Transverse colon (tissue), 4 donors: ENCODE results near the gene HNRNPU. TPM values are rescaled to one million over a fixed set of nuclear protein-coding genes. Genes with fewer than 3 reads are reported as not detected.
A peak's percentile ranks its signal among the peaks of the same experiment; 100 is the strongest.

ENCODE experiments used
- DNase-seq: peaks from one replicate; pipeline ENCODE4 v3.0.0-alpha.2; 2019
- H3K27ac ChIP-seq, 4 donors: fragments of 200-600 bp; sonication (generic); 2 replicates each; pipeline ENCODE4 v1.5.1; 2016 to 2018; ENCODE audit warnings: inconsistent platforms in 4 of 4
- H3K27me3 ChIP-seq: fragments of 200-600 bp; sonication (generic); 2 replicates; pipeline ENCODE4 v1.5.1; 2017; ENCODE audit warnings: inconsistent platforms
- H3K36me3 ChIP-seq, 4 donors: fragments of 200-600 bp; sonication (generic); 2 replicates each; pipeline ENCODE4 v1.5.1; 2017 to 2019; ENCODE audit warnings: inconsistent platforms in 4 of 4
- H3K4me1 ChIP-seq, 4 donors: fragments of 200-600 bp; sonication (generic); 2 replicates each; pipeline ENCODE4 v1.5.1; 2017 to 2020; ENCODE audit warnings: inconsistent platforms in 4 of 4
- H3K4me3 ChIP-seq, 4 donors: fragments of 200-600 bp; sonication (generic); 1 replicate in 1 of 4; 2 replicates in 3 of 4; pipeline versions ENCODE4 v1.5.1 to v1.6.1; 2017 to 2019; ENCODE audit warnings: inconsistent platforms in 4 of 4
- H3K9me3 ChIP-seq, 2 donors: fragments of 200-600 bp; sonication (generic); 2 replicates each; pipeline ENCODE4 v1.5.1; 2017 to 2019; ENCODE audit warnings: inconsistent platforms in 2 of 2
- EP300 ChIP-seq: sonication (generic); formaldehyde crosslinking; IDR thresholded peaks from one replicate; pipeline ENCODE4 v1.6.1; 2017; ENCODE audit warnings: antibody characterized with exemption, low read depth
- POLR2A ChIP-seq: fragments of 450-650 bp; IDR thresholded peaks from one replicate; pipeline ENCODE4 v1.6.1; 2016; ENCODE audit warnings: antibody characterized with exemption, mild to moderate bottlenecking, moderate library complexity
- POLR2AphosphoS5 ChIP-seq, 3 donors: sonication (generic); formaldehyde crosslinking; IDR thresholded peaks; one replicate each; pipeline ENCODE4 v1.6.1; 2016; ENCODE audit warnings: antibody characterized with exemption in 3 of 3
- WGBS, 2 donors: methylation state at CpG; one replicate each; pipeline ENCODE4 v1.1.5; 2018; ENCODE audit warnings: low coverage in 1 of 2; 5-methylcytosine and 5-hydroxymethylcytosine counted together
- in situ Hi-C, 4 donors: fragments of 200-750 bp; cut with MboI; loops; one replicate each; pipeline versions ENCODE4 v1.15.0 to v1.15.1; 2017; ENCODE audit warnings: low sequenced_read_pairs in 3 of 4, low pct_ligation_motif_present in 1 of 4, low pct_unique_long_range_greater_than_20kb in 1 of 4
- intact Hi-C: fragments of 100-400 bp; cut with DNase I; formaldehyde crosslinking; loops from one replicate; pipeline ENCODE4 v1.15.1; 2023; ENCODE audit warnings: low total_unique reads
- total RNA-seq, 4 donors: library from RNA; depleted of rRNA; stranded (reverse); fragments of >200 nt; gene quantifications; one replicate each; pipeline ENCODE4 v1.1.0, GENCODE V29; 2016
- TF ChIP-seq, protein P1 (sequence below), 5 experiments: fragments of 200-600 bp in 3 of 5; fragments of 450-650 bp in 2 of 5; sonication (generic) in 3 of 5; IDR thresholded peaks; 1 replicate in 2 of 5; 2 replicates in 3 of 5; pipeline ENCODE4 v1.5.1; 2016 to 2017; ENCODE audit warnings: antibody characterized with exemption in 5 of 5, inconsistent platforms in 3 of 5, mild to moderate bottlenecking in 2 of 5, moderate library complexity in 1 of 5

The HNRNPU gene
- total RNA-seq, 4 donors from 2014 or later, result 223 to 364 (median 237) TPM

DNA sequence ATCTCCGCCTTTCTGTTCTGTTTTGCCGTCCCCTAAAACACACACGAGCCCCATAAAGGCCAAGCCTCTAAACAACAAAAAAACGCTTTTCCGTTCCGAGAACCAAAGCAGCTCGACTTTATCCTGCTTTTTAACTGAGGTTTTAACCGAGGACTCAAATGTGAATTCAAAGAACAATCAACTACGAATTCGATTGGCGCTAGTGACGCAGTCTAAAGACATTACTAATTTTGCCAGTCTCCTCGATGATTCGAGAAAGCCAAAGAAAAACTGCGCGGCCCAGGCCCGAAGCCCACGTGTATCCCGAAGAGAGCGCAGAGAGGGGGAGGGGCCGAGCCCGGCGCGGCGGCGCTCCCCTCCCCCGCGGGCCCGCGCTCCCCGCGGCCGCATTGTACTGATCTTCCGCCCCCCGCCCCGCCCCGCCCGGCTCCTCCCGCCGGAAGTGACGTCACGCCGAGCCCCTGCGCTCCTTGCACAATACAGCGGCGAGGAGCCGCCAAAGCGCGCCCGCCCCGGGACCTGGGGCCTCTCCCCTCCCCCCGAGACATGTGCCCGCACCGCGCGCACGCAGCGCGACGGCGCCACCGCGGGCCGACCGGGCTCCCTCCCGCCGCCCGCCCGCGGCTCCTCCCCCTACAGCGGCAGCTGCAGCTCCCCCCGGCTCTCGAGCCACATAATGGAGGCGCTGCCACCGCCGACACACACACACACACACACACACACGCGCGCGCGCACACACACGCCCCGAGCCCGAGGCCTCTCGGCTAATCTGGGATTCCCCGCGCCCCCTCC, 1.4 kb downstream of the HNRNPU start:
- in situ Hi-C loops, result loop anchor here in 2 of 4 donors (5.0 to 10.0 kb wide), 2 partner anchors 102 to 104 kb away; a partner anchor contains a TSS

GRCh38 chr1:244862354-244862698, 2.0 kb downstream of the HNRNPU start:
- H3K9me3 ChIP-seq, result no peaks in the 10 kb centered on the region
- intact Hi-C loops, result loop anchor here (2.0 to 5.0 kb wide), 3 partner anchors 28 to 410 kb away; partner anchors contain the start of genes ADSS2 and COX20
- DNase-seq, result no peak
- peaks cover 21 to 61% (median 39%) of the 10 kb centered on the region in 4 donors for H3K4me1 ChIP-seq
- H3K36me3 ChIP-seq, result peaks cover 0 to 35% (median 16%) of the 10 kb centered on the region in 4 donors
- 0 to 4% methylated on average over 7 of the region's 7 CpGs for WGBS, 2 donors
- H3K27ac ChIP-seq, result peak overlapping the region; percentile 100
- in situ Hi-C loops, result loop anchor here in 2 of 4 donors (5.0 to 10.0 kb wide), 2 partner anchors 102 to 105 kb away; a partner anchor contains a TSS
- H3K4me3 ChIP-seq, result peak overlapping the region; percentile 54 to 100 (median 96)
- TF ChIP-seq EP300 (no peak), POLR2A (no peak), POLR2AphosphoS5 (IDR thresholded peaks at IDR 0.05) (no peak)
- TF ChIP-seq, protein P1, sequence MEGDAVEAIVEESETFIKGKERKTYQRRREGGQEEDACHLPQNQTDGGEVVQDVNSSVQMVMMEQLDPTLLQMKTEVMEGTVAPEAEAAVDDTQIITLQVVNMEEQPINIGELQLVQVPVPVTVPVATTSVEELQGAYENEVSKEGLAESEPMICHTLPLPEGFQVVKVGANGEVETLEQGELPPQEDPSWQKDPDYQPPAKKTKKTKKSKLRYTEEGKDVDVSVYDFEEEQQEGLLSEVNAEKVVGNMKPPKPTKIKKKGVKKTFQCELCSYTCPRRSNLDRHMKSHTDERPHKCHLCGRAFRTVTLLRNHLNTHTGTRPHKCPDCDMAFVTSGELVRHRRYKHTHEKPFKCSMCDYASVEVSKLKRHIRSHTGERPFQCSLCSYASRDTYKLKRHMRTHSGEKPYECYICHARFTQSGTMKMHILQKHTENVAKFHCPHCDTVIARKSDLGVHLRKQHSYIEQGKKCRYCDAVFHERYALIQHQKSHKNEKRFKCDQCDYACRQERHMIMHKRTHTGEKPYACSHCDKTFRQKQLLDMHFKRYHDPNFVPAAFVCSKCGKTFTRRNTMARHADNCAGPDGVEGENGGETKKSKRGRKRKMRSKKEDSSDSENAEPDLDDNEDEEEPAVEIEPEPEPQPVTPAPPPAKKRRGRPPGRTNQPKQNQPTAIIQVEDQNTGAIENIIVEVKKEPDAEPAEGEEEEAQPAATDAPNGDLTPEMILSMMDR (IDR thresholded peaks at IDR 0.05), result no peak
- H3K27me3 ChIP-seq, result no peaks in the 10 kb centered on the region

More for the DNA sequence above, 1.4 kb downstream of the HNRNPU start:
- H3K27ac ChIP-seq, result peak overlapping the region; percentile 100
- no peaks in the 10 kb centered on the region for H3K27me3 ChIP-seq
- H3K9me3 ChIP-seq, result no peaks in the 10 kb centered on the region
- peak; percentile 98 for DNase-seq
- peaks cover 0 to 29% (median 13%) of the 10 kb centered on the region in 4 donors for H3K36me3 ChIP-seq
- 1 to 2% methylated on average over 7 to 63 of the region's 87 CpGs for WGBS, 2 donors
- H3K4me3 ChIP-seq, result peak overlapping the region; percentile 93 to 100 (median 98)
- intact Hi-C loops, result loop anchor here (2.0 to 5.0 kb wide), 3 partner anchors 28 to 411 kb away; partner anchors contain the start of genes ADSS2 and COX20
- TF ChIP-seq POLR2AphosphoS5 (IDR thresholded peaks at IDR 0.05), result peak; percentile 56 to 78 (median 77)
- TF ChIP-seq POLR2A, result peak; percentile 78
- TF ChIP-seq EP300, result no peak
- H3K4me1 ChIP-seq, result peaks cover 21 to 55% (median 37%) of the 10 kb centered on the region in 4 donors

- intact Hi-C loops, result loop anchor here (2.0 to 5.0 kb wide), 3 partner anchors 27 to 409 kb away; partner anchors contain the start of genes ADSS2 and COX20
- Histone ChIP-seq H3K9me3 (no peaks in the 10 kb centered on the region), H3K4me3 (peak overlapping the region in 3 of 4 donors; percentile 93 to 100 (median 99)), H3K27ac (peak overlapping the region; percentile 100), H3K4me1 (peaks cover 21 to 63% (median 39%) of the 10 kb centered on the region in 4 donors), H3K36me3 (peaks cover 0 to 42% (median 19%) of the 10 kb centered on the region in 4 donors), H3K27me3 (no peaks in the 10 kb centered on the region)
- 0% methylated on average over 2 of the region's 2 CpGs for WGBS, 2 donors
- no peak for TF ChIP-seq EP300
- no peak for TF ChIP-seq POLR2AphosphoS5 (IDR thresholded peaks at IDR 0.05)
- TF ChIP-seq, protein P1 (IDR thresholded peaks at IDR 0.05), result no peak
- no peak for TF ChIP-seq POLR2A
- in situ Hi-C loops, result loop anchor here in 2 of 4 donors (5.0 to 10.0 kb wide), 2 partner anchors 103 to 106 kb away; a partner anchor contains a TSS
- DNase-seq, result no peak
These were observed 2.7 kb downstream of the HNRNPU start for GRCh38 chr1:244861683-244862082.

- Histone ChIP-seq H3K36me3 (peaks cover 0 to 48% (median 22%) of the 10 kb centered on the region in 4 donors), H3K4me3 (peak overlapping the region in 3 of 4 donors; percentile 93 to 100 (median 99)), H3K27ac (peak overlapping the region; percentile 100), H3K27me3 (no peaks in the 10 kb centered on the region), H3K4me1 (peaks cover 21 to 66% (median 41%) of the 10 kb centered on the region in 4 donors), H3K9me3 (no peaks in the 10 kb centered on the region)
- in situ Hi-C loops (loop anchor here in 2 of 4 donors (5.0 to 10.0 kb wide), 2 partner anchors 104 to 106 kb away; a partner anchor contains a TSS), intact Hi-C loops (loop anchor here (5.0 kb wide), 2 partner anchors 181 to 409 kb away; partner anchors contain the start of gene ADSS2)
- WGBS, 2 donors, result 4 to 8% methylated on average over 2 of the region's 2 CpGs
- TF ChIP-seq, protein P1 (IDR thresholded peaks at IDR 0.05), result no peak
- no peak for TF ChIP-seq POLR2AphosphoS5 (IDR thresholded peaks at IDR 0.05)
- TF ChIP-seq EP300, result no peak
- TF ChIP-seq POLR2A, result no peak
- no peak for DNase-seq
These were observed 3.3 kb downstream of the HNRNPU start for GRCh38 chr1:244860914-244861610.
